PC-9 (cell line): ENCODE data around the gene SHCBP1L. TPM values are rescaled to one million over a fixed set of nuclear protein-coding genes. Genes with fewer than 3 reads are reported as not detected.

Experiments used
- BruUV-seq: library from RNA; stranded (reverse); fragments of 400-500 nt; replicated peaks from 2 replicates; lab custom pipeline; 2021; lab: Mats Ljungman, UMichigan
- CTCF ChIA-PET: fragments of 300-600 bp; sonication (Branson Sonifier 250); formaldehyde crosslinking; loops from one replicate; lab custom pipeline; 2022; ENCODE audit warnings: antibody characterized with exemption; lab: Charles Lee
- POLR2A ChIA-PET: fragments of 300-600 bp; sonication (Branson Sonifier 250); formaldehyde crosslinking; loops from one replicate; lab custom pipeline; 2022; ENCODE audit warnings: antibody characterized with exemption; ENCODE audit not compliant: unreplicated experiment; lab: Charles Lee
- DNase-seq, 2 experiments: peaks; one replicate each; pipeline versions ENCODE4 v3.0.0 to v3.0.0-alpha.2; 2015 to 2022; ENCODE audit warnings: mixed read lengths in 1 of 2
- H2AFZ ChIP-seq: fragments of 200-600 bp; sonication (generic); 2 replicates; pipeline ENCODE4 v1.8.1; 2017; ENCODE audit warnings: antibody characterized with exemption
- H3F3A ChIP-seq: fragments of 200-600 bp; sonication (generic); 2 replicates; pipeline ENCODE4 v1.8.1; 2017; ENCODE audit warnings: antibody characterized with exemption, mild to moderate bottlenecking, low read depth; ENCODE audit not compliant: insufficient read depth
- H3K27ac ChIP-seq: fragments of 200-600 bp; sonication (generic); 2 replicates; pipeline ENCODE4 v1.6.1; 2016; ENCODE audit warnings: mixed run types
- H3K27me3 ChIP-seq: fragments of 200-600 bp; sonication (generic); 2 replicates; pipeline ENCODE4 v1.6.1; 2016; ENCODE audit warnings: low read depth, mixed run types; ENCODE audit not compliant: insufficient read depth
- H3K36me3 ChIP-seq: fragments of 200-600 bp; sonication (generic); 2 replicates; pipeline ENCODE4 v1.6.1; 2016; ENCODE audit warnings: low read depth, mixed run types
- H3K4me1 ChIP-seq: fragments of 200-600 bp; sonication (generic); replicated peaks from 2 replicates; pipeline ENCODE4 v1.6.1; 2016; ENCODE audit warnings: mixed run types; ENCODE audit not compliant: insufficient read depth
- H3K4me2 ChIP-seq: fragments of 200-600 bp; sonication (generic); 2 replicates; pipeline ENCODE4 v1.6.1; 2017; ENCODE audit warnings: mixed run types
- H3K4me3 ChIP-seq: fragments of 200-600 bp; sonication (generic); 2 replicates; pipeline ENCODE4 v1.6.1; 2016; ENCODE audit warnings: mixed run types
- H3K79me2 ChIP-seq: fragments of 200-600 bp; sonication (generic); 2 replicates; pipeline ENCODE4 v1.6.1; 2017; ENCODE audit warnings: low read depth, mixed run types
- H3K9me2 ChIP-seq: fragments of 200-600 bp; sonication (generic); 2 replicates; pipeline ENCODE4 v1.8.1; 2017; ENCODE audit warnings: mild to moderate bottlenecking; ENCODE audit not compliant: insufficient read depth
- H3K9me3 ChIP-seq: fragments of 200-600 bp; sonication (generic); 2 replicates; pipeline ENCODE4 v1.8.1; 2016; ENCODE audit warnings: low read depth; ENCODE audit not compliant: insufficient read depth
- H4K20me1 ChIP-seq: fragments of 200-600 bp; sonication (generic); 2 replicates; pipeline ENCODE4 v1.8.1; 2017; ENCODE audit not compliant: insufficient read depth
- EZH2 ChIP-seq: fragments of 200-600 bp; sonication (generic); IDR thresholded peaks from 2 replicates; pipeline ENCODE4 v1.8.0; 2017; ENCODE audit warnings: antibody characterized with exemption, low read depth
- intact Hi-C: fragments of 100-400 bp; cut with micrococcal nuclease; formaldehyde crosslinking; loops from one replicate; pipeline ENCODE4 v1.10.0; 2022; ENCODE audit not compliant: unreplicated experiment
- total RNA-seq: library from RNA; stranded (reverse); gene quantifications from 2 replicates; pipeline ENCODE4 v1.2.3, GENCODE V29; 2021
- TF ChIP-seq, protein P1 (sequence below): fragments of 200-600 bp; sonication (generic); conservative IDR thresholded peaks from 2 replicates; pipeline ENCODE4 v1.6.1; 2017; ENCODE audit warnings: mixed run types, antibody characterized with exemption, mild to moderate bottlenecking, moderate library complexity

SHCBP1L gene
- total RNA-seq, 1 experiment from 2014 or later = not detected

DNA sequence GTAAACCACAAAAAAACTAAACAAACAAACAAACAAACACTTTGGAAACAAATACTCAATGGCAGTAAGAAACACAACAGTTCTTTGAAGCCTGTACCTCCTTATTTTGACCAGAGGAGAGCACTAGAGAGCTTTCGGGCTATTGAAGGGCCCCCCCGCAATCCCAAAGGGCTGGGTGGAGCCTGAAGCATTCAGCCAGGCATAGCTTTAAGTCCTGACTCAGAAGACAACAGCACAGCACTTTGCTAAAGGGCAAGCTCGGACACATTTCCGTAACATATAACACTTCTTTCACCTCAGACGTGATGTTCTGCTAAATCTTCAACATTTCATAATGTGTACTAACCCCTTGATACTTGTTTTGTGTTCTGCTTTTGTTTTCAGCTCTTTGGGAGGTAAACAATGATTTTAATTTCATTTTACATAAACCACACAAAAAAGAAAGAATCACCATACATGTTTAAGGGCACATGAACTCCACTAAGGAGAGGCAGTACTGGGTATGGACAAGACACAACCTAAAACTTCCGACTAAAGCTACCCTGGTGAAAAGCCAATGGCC is 9.7 kb upstream of the SHCBP1L start:
- no TSS peak for BruUV-seq
- H3K4me2 ChIP-seq = peak overlapping the region; percentile 79
- no peaks in the 10 kb centered on the region for H4K20me1 ChIP-seq
- peaks cover 3% of the 10 kb centered on the region for H3F3A ChIP-seq
- ChIA-PET POLR2A (interaction anchor here (0.6 to 1.1 kb wide), 5 partner anchors 12 to 272 kb away, joined by 3 to 11 read pairs (median 3); no protein-coding TSS in a partner anchor), CTCF (interaction anchor here (0.5 to 1.1 kb wide), 10 partner anchors 12 to 722 kb away, joined by 3 to 13 read pairs (median 4); no protein-coding TSS in a partner anchor)
- H3K36me3 ChIP-seq = no peaks in the 10 kb centered on the region
- H3K9me2 ChIP-seq = no peaks in the 10 kb centered on the region
- peak overlapping the region; percentile 57 for H2AFZ ChIP-seq
- H3K9me3 ChIP-seq = no peaks in the 10 kb centered on the region
- H3K27me3 ChIP-seq = no peaks in the 10 kb centered on the region
- H3K4me3 ChIP-seq = peak overlapping the region; percentile 41; the same call in 1 of the 2 replicates
- TF ChIP-seq EZH2 = no peak
- TF ChIP-seq, protein P1, sequence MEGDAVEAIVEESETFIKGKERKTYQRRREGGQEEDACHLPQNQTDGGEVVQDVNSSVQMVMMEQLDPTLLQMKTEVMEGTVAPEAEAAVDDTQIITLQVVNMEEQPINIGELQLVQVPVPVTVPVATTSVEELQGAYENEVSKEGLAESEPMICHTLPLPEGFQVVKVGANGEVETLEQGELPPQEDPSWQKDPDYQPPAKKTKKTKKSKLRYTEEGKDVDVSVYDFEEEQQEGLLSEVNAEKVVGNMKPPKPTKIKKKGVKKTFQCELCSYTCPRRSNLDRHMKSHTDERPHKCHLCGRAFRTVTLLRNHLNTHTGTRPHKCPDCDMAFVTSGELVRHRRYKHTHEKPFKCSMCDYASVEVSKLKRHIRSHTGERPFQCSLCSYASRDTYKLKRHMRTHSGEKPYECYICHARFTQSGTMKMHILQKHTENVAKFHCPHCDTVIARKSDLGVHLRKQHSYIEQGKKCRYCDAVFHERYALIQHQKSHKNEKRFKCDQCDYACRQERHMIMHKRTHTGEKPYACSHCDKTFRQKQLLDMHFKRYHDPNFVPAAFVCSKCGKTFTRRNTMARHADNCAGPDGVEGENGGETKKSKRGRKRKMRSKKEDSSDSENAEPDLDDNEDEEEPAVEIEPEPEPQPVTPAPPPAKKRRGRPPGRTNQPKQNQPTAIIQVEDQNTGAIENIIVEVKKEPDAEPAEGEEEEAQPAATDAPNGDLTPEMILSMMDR = peak; percentile 95
- no peaks in the 10 kb centered on the region for H3K79me2 ChIP-seq
- intact Hi-C loops = loop anchor here (1.0 to 10.0 kb wide), 10 partner anchors 62 to 661 kb away; partner anchors contain the start of gene LAMC2
- peak; percentile 70 to 82 for DNase-seq
- peak overlapping the region; percentile 59 for H3K27ac ChIP-seq
- H3K4me1 ChIP-seq = peaks cover 13% of the 10 kb centered on the region

DNA sequence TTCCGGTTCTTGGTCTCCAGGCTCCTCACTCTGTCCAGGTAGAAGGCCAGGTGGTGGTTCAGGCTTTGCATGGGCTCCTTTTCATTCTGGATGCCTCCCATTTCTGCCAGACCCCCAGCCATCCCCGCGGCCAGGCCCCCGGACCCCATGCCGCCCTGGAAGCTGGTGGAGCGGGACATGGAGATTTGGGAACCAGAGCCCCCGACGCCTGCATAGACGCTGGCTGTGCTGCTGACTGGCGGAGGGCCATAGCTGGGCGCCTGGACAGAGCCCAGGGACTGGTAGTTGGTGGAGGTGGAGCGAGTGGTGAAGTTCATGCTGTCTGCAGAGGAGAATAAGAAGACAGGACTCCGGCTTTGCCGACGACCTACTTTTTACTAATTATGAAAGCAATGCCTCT is 7.1 kb upstream of the SHCBP1L start:
- H3K9me3 ChIP-seq = no peaks in the 10 kb centered on the region
- intact Hi-C loops = loop anchor here (5.0 to 10.0 kb wide), 3 partner anchors 135 to 595 kb away; no protein-coding TSS in a partner anchor
- H4K20me1 ChIP-seq = no peaks in the 10 kb centered on the region
- no peak overlapping the region for H3K27ac ChIP-seq
- DNase-seq = no peak
- CTCF ChIA-PET = no interaction called here
- H3K9me2 ChIP-seq = no peaks in the 10 kb centered on the region
- POLR2A ChIA-PET = no interaction called here
- no peaks in the 10 kb centered on the region for H3K27me3 ChIP-seq
- no TSS peak for BruUV-seq
- no peaks in the 10 kb centered on the region for H3K79me2 ChIP-seq
- no peak overlapping the region for H3K4me2 ChIP-seq
- TF ChIP-seq, protein P1 = no peak
- TF ChIP-seq EZH2 = no peak
- H3K36me3 ChIP-seq = no peaks in the 10 kb centered on the region
- no peak overlapping the region for H3K4me3 ChIP-seq
- H2AFZ ChIP-seq = no peak overlapping the region
- H3F3A ChIP-seq = peaks cover 17% of the 10 kb centered on the region
- H3K4me1 ChIP-seq = peaks cover 24% of the 10 kb centered on the region

DNA sequence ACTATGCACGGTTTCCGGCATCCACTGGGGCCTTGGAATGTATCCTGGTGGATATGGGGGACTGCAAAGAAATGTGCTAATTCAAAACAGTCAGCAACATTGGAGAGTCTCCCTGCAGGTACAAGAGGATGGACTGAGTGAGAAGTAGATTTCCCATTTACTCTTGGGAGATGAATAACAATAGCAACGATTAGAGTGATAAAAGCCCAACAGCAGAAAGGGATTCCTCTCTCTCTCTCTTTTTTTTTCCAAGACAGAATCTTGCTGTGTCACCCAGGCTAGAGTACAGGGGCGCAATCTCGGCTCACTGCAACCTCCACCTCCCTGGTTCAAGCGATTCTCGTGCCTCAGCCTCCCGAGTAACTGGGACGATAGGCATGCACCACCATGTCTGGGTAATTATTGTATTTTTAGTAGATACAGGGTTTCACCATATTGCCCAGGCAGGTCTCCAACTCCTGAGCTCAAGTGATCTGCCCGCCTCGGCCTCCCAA is 5.0 kb upstream of the SHCBP1L start:
- POLR2A ChIA-PET = no interaction called here
- TF ChIP-seq EZH2 = no peak
- TF ChIP-seq, protein P1 = no peak
- Histone ChIP-seq H4K20me1 (no peaks in the 10 kb centered on the region), H3K27me3 (no peaks in the 10 kb centered on the region), H3K27ac (no peak overlapping the region), H3K4me1 (peaks cover 23% of the 10 kb centered on the region), H3K36me3 (no peaks in the 10 kb centered on the region), H3K9me3 (no peaks in the 10 kb centered on the region), H3K79me2 (no peaks in the 10 kb centered on the region), H2AFZ (no peak overlapping the region; the same call in 1 of the 2 replicates), H3K4me2 (no peak overlapping the region), H3K9me2 (no peaks in the 10 kb centered on the region), H3F3A (peaks cover 18% of the 10 kb centered on the region), H3K4me3 (no peak overlapping the region)
- no peak for DNase-seq
- CTCF ChIA-PET = no interaction called here
- no TSS peak for BruUV-seq
- intact Hi-C loops = loop anchor here (5.0 kb wide), 1 partner anchor 71 kb away; no protein-coding TSS in a partner anchor
